ENCODE measurements around the gene SELENOP.

SELENOP gene

GRCh38 chr5:42799241-42799608 is 12.5 kb downstream of the SELENOP start:
- H3K9me3 Mint-ChIP-seq: no peaks in the 10 kb centered on the region
- no peak overlapping the region for H3K27ac Mint-ChIP-seq
- DNase-seq: no peak
- no peak overlapping the region for H3K4me3 Mint-ChIP-seq
- H3K36me3 Mint-ChIP-seq (ENCODE audit: insufficient read depth): no peaks in the 10 kb centered on the region
- H3K4me1 Mint-ChIP-seq (ENCODE audit: low read depth in 2 of 2): no peaks in the 10 kb centered on the region
- no peak for ATAC-seq (replicated peaks)
- H3K27me3 Mint-ChIP-seq: no peaks in the 10 kb centered on the region

- Mint-ChIP-seq H3K9me3 (no peaks in the 10 kb centered on the region), H3K4me1 (ENCODE audit: low read depth in 2 of 2) (no peaks in the 10 kb centered on the region), H3K4me3 (no peak overlapping the region), H3K36me3 (ENCODE audit: insufficient read depth) (no peaks in the 10 kb centered on the region), H3K27ac (no peak overlapping the region), H3K27me3 (no peaks in the 10 kb centered on the region)
- DNase-seq (no peak), ATAC-seq (replicated peaks) (no peak)
Measured at GRCh38 chr5:42798284-42799240, 13.1 kb downstream of the SELENOP start.

DNA sequence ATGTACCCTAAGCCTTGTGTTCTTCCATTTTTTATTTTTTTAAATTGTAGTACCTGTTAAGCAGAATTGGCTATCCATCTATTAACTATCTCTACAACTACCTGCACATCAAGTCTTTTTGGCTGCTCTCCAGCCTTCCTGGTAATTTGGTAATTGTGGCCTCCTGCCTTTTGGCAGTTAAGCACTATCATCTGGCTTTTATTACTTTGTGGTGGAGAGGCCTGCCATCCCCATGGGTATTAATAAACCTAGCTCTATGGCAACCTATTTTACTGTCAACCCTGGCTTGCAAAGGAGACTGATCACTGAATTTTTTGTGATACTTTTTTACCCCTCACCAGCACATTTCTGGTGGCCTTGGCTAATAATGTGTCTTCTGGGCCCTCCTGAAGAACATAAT is 20.5 kb downstream of the SELENOP start:
- H3K4me3 Mint-ChIP-seq: no peak overlapping the region
- ATAC-seq (replicated peaks) (no peak), DNase-seq (no peak)
- H3K27me3 Mint-ChIP-seq: peaks cover 0 to 6% of the 10 kb centered on the region in 2 donors
- H3K4me1 Mint-ChIP-seq (ENCODE audit: low read depth in 2 of 2): no peaks in the 10 kb centered on the region
- H3K27ac Mint-ChIP-seq: no peak overlapping the region
- H3K9me3 Mint-ChIP-seq: peaks cover 7 to 8% of the 10 kb centered on the region in 2 donors
- no peaks in the 10 kb centered on the region for H3K36me3 Mint-ChIP-seq (ENCODE audit: insufficient read depth)

DNA sequence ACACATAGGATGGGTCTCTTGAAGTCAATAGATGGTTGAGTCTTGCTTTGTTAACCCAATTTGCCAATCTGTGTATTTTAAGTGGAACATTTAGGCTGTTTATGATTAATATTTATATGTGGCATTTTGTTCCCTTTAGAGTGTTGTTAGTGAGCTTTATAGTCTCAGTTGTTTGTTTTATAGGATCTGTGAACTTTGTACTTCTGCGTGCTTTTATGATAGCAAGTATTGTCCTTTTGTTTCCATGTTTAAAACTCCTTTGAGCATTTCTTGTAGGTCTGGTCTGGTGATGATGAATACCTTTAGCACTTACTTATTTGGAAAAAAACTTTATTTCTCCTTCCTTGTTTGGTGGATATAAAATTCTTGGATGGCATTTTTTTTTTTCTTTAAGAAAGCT is 23.8 kb downstream of the SELENOP start:
- no peaks in the 10 kb centered on the region for H3K4me1 Mint-ChIP-seq (ENCODE audit: low read depth in 2 of 2)

GRCh38 chr5:42787073-42787472 is 24.6 kb downstream of the SELENOP start:
- ATAC-seq (replicated peaks): no peak
- DNase-seq: no peak
- H3K4me3 Mint-ChIP-seq: no peak overlapping the region
- H3K36me3 Mint-ChIP-seq (ENCODE audit: insufficient read depth): no peaks in the 10 kb centered on the region
- H3K4me1 Mint-ChIP-seq (ENCODE audit: low read depth in 2 of 2): no peaks in the 10 kb centered on the region
- H3K27me3 Mint-ChIP-seq: peaks cover 0 to 6% of the 10 kb centered on the region in 2 donors
- H3K9me3 Mint-ChIP-seq: peaks cover 7 to 8% of the 10 kb centered on the region in 2 donors
- no peak overlapping the region for H3K27ac Mint-ChIP-seq

More for the DNA sequence above, 23.8 kb downstream of the SELENOP start:
- peaks cover 0 to 6% of the 10 kb centered on the region in 2 donors for H3K27me3 Mint-ChIP-seq
- H3K9me3 Mint-ChIP-seq: peaks cover 7 to 8% of the 10 kb centered on the region in 2 donors
- DNase-seq: no peak
- no peaks in the 10 kb centered on the region for H3K36me3 Mint-ChIP-seq (ENCODE audit: insufficient read depth)
- H3K27ac Mint-ChIP-seq: no peak overlapping the region
- H3K4me3 Mint-ChIP-seq: no peak overlapping the region
- ATAC-seq (replicated peaks): no peak

DNA sequence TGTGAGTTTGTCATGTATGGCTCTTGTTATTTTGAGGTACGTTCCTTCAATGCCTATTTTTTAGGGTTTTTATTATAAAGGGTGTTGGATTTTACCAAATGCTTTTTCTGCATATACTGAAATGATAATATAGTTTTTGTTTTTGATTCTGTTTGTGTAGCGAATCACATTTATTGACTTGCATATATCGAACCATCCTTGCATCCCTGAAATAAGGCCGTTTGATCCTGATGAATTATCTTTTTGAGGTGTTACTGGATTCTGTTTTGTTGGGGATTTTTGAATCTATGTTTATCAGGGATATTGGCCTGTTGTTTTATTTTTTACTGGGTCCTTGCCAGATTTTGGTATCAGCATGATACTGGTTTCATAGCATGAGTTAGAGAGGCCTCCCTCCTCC is 25.9 kb downstream of the SELENOP start:
- no peak overlapping the region for H3K4me3 Mint-ChIP-seq
- H3K4me1 Mint-ChIP-seq (ENCODE audit: low read depth in 2 of 2): no peaks in the 10 kb centered on the region
- peaks cover 7 to 8% of the 10 kb centered on the region in 2 donors for H3K9me3 Mint-ChIP-seq
- peaks cover 0 to 6% of the 10 kb centered on the region in 2 donors for H3K27me3 Mint-ChIP-seq
- no peak for DNase-seq
- no peak for ATAC-seq (replicated peaks)
- H3K36me3 Mint-ChIP-seq (ENCODE audit: insufficient read depth): no peaks in the 10 kb centered on the region
- no peak overlapping the region for H3K27ac Mint-ChIP-seq

- H3K27ac Mint-ChIP-seq: no peak overlapping the region
- peaks cover 0 to 3% of the 10 kb centered on the region in 2 donors for H3K27me3 Mint-ChIP-seq
- H3K4me1 Mint-ChIP-seq (ENCODE audit: low read depth in 2 of 2): no peaks in the 10 kb centered on the region
- peaks cover 7 to 8% of the 10 kb centered on the region in 2 donors for H3K9me3 Mint-ChIP-seq
- H3K36me3 Mint-ChIP-seq (ENCODE audit: insufficient read depth): no peaks in the 10 kb centered on the region
- no peak for ATAC-seq (replicated peaks)
- no peak overlapping the region for H3K4me3 Mint-ChIP-seq
- no peak for DNase-seq
Measured at GRCh38 chr5:42784132-42784531, 27.6 kb downstream of the SELENOP start.

GRCh38 chr5:42781584-42781983 is 30.1 kb downstream of the SELENOP start:
- H3K36me3 Mint-ChIP-seq (ENCODE audit: insufficient read depth): no peaks in the 10 kb centered on the region
- no peak overlapping the region for H3K4me3 Mint-ChIP-seq
- DNase-seq (no peak), ATAC-seq (replicated peaks) (no peak)
- peaks cover 4% of the 10 kb centered on the region in 2 donors for H3K9me3 Mint-ChIP-seq
- no peaks in the 10 kb centered on the region for H3K27me3 Mint-ChIP-seq
- no peak overlapping the region for H3K27ac Mint-ChIP-seq
- no peaks in the 10 kb centered on the region for H3K4me1 Mint-ChIP-seq (ENCODE audit: low read depth in 2 of 2)

GRCh38 chr5:42779083-42779482 is 32.6 kb downstream of the SELENOP start:
- H3K4me3 Mint-ChIP-seq: no peak overlapping the region
- H3K27me3 Mint-ChIP-seq: no peaks in the 10 kb centered on the region
- H3K27ac Mint-ChIP-seq: no peak overlapping the region
- H3K36me3 Mint-ChIP-seq (ENCODE audit: insufficient read depth): no peaks in the 10 kb centered on the region
- DNase-seq: no peak
- H3K4me1 Mint-ChIP-seq (ENCODE audit: low read depth in 2 of 2): no peaks in the 10 kb centered on the region
- no peak for ATAC-seq (replicated peaks)
- no peaks in the 10 kb centered on the region for H3K9me3 Mint-ChIP-seq

GRCh38 chr5:42772265-42772993 is 39.3 kb downstream of the SELENOP start:
- H3K4me3 Mint-ChIP-seq: no peak overlapping the region
- H3K27me3 Mint-ChIP-seq: peaks cover 5 to 25% of the 10 kb centered on the region in 2 donors
- H3K9me3 Mint-ChIP-seq: no peaks in the 10 kb centered on the region
- DNase-seq (no peak), ATAC-seq (replicated peaks) (no peak)
- no peak overlapping the region for H3K27ac Mint-ChIP-seq
- H3K4me1 Mint-ChIP-seq (ENCODE audit: low read depth in 2 of 2): no peaks in the 10 kb centered on the region
- H3K36me3 Mint-ChIP-seq (ENCODE audit: insufficient read depth): peaks cover 3% of the 10 kb centered on the region

GRCh38 chr5:42770003-42770402 is 41.7 kb downstream of the SELENOP start:
- ATAC-seq (replicated peaks): no peak
- no peak overlapping the region for H3K4me3 Mint-ChIP-seq
- H3K36me3 Mint-ChIP-seq (ENCODE audit: insufficient read depth): peaks cover 3% of the 10 kb centered on the region
- no peaks in the 10 kb centered on the region for H3K4me1 Mint-ChIP-seq (ENCODE audit: low read depth in 2 of 2)
- DNase-seq: no peak
- peaks cover 5 to 26% of the 10 kb centered on the region in 2 donors for H3K27me3 Mint-ChIP-seq
- no peaks in the 10 kb centered on the region for H3K9me3 Mint-ChIP-seq
- no peak overlapping the region for H3K27ac Mint-ChIP-seq

DNA sequence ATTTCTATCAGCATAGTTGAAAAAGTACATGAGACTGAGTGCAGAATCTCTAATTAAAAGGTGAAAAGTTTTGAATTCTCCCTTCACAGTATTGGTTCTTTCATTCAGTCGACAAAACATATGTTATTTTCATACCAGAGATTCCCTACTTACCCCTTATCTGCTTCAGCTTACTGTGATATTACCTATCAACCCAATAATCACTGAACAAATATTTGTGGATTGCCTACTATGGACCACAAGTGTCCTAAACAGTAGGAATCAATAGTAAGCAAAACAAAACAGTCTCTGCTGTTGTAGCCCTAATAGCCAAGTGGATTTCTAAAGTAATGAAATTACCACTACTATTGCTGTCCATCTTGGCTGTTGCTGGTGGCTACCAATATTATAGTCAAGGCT is 43.6 kb downstream of the SELENOP start:
- Mint-ChIP-seq H3K27me3 (peaks cover 10 to 26% of the 10 kb centered on the region in 2 donors), H3K27ac (no peak overlapping the region), H3K36me3 (ENCODE audit: insufficient read depth) (peaks cover 3% of the 10 kb centered on the region), H3K9me3 (no peaks in the 10 kb centered on the region), H3K4me1 (ENCODE audit: low read depth in 2 of 2) (no peaks in the 10 kb centered on the region), H3K4me3 (no peak overlapping the region)
- no peak for DNase-seq
- no peak for ATAC-seq (replicated peaks)

DNA sequence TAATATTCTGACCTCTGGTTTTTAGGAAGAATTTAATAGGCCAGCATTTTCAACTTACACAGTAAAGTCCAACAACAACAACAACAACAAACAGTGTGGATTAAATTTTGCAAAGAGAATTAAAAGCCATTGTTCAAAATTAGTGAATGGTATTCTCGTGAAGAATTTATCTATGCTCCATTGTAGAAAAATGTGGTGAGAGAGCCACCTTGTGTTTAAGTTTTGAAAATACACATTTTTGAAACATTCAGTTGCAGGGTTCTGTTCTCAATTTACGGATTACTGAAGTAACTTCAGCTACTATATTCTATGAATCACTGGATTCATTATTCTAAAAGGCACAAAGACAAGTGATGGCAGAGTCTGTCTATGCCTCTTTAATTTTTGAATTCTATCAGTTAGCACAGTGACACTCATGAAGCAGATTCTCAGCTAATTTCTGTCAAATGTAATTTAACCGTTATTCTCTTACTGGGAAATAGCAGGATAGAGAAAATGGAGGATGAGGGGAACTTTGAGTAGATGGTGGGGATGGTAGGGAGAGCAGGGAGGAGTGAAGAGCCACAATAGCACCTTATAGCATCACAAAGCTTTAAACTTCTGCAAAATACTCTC is 44.1 kb downstream of the SELENOP start:
- H3K9me3 Mint-ChIP-seq: no peaks in the 10 kb centered on the region
- H3K27me3 Mint-ChIP-seq: peaks cover 10 to 26% of the 10 kb centered on the region in 2 donors
- peak in 1 of 3 experiments; percentile 8 for DNase-seq
- H3K4me3 Mint-ChIP-seq: no peak overlapping the region
- peak overlapping the region in 1 of 2 donors; percentile 27 for H3K27ac Mint-ChIP-seq
- peak; percentile 43 for ATAC-seq (replicated peaks)
- H3K36me3 Mint-ChIP-seq (ENCODE audit: insufficient read depth): peaks cover 6% of the 10 kb centered on the region
- no peaks in the 10 kb centered on the region for H3K4me1 Mint-ChIP-seq (ENCODE audit: low read depth in 2 of 2)

All from effector memory CD8-positive, alpha-beta T cell (primary cell).